CD14-positive monocyte (primary cell): Measurements from ENCODE around the gene DMRTC2. TPM values are rescaled to one million over a fixed set of nuclear protein-coding genes. Genes with fewer than 3 reads are reported as not detected.

ENCODE experiments used
- DNase-seq, 3 donors: peaks; one replicate each; pipeline ENCODE4 v3.0.0-alpha.2; 2011 to 2022
- H2AFZ ChIP-seq: 2 replicates; pipeline ENCODE4 v1.6.0; 2012; ENCODE audit warnings: mild to moderate bottlenecking, low read depth, low read length, inconsistent platforms; ENCODE audit not compliant: insufficient read depth, poor library complexity, severe bottlenecking
- H3K27ac ChIP-seq, 2 donors: 1 replicate in 1 of 2; 2 replicates in 1 of 2; pipeline ENCODE4 v1.5.1; 2012 to 2013; ENCODE audit warnings: low read length in 2 of 2, control low read depth in 1 of 2, inconsistent platforms in 1 of 2, low read depth in 1 of 2, mild to moderate bottlenecking in 1 of 2
- H3K27me3 ChIP-seq, 2 donors: one replicate each; pipeline versions ENCODE4 v1.6.0 to v1.6.1; 2011 to 2013; ENCODE audit warnings: low read length in 2 of 2; ENCODE audit not compliant: control insufficient read depth in 2 of 2, insufficient read depth in 2 of 2
- H3K36me3 ChIP-seq, 2 donors: replicated peaks in 1 of 2; 1 replicate in 1 of 2; 2 replicates in 1 of 2; pipeline versions ENCODE4 v1.5.1 to v1.6.1; 2012 to 2013; ENCODE audit warnings: low read length in 2 of 2, control low read depth in 1 of 2, inconsistent platforms in 1 of 2, mild to moderate bottlenecking in 1 of 2; ENCODE audit not compliant: insufficient read depth in 2 of 2, control insufficient read depth in 1 of 2
- H3K4me1 ChIP-seq, 2 donors: 1 replicate in 1 of 2; 2 replicates in 1 of 2; pipeline versions ENCODE4 v1.5.1 to v1.6.1; 2012 to 2013; ENCODE audit warnings: low read length in 2 of 2, control low read depth in 1 of 2, inconsistent platforms in 1 of 2, mild to moderate bottlenecking in 1 of 2, moderate library complexity in 1 of 2; ENCODE audit not compliant: insufficient read depth in 2 of 2, control insufficient read depth in 1 of 2
- H3K4me2 ChIP-seq: replicated peaks from 2 replicates; pipeline ENCODE3; 2012; ENCODE audit warnings: low read length, moderate library complexity, mild to moderate bottlenecking; ENCODE audit not compliant: poor library complexity, severe bottlenecking; ENCODE audit errors: extremely low read depth
- H3K4me3 ChIP-seq, 3 experiments: fragments of 200-600 bp in 1 of 3; sonication (generic) in 1 of 3; replicated peaks in 1 of 3; 1 replicate in 2 of 3; 2 replicates in 1 of 3; pipeline ENCODE4 v1.5.1; 2011 to 2013; ENCODE audit warnings: low read length in 3 of 3, mild to moderate bottlenecking in 3 of 3, control low read depth in 2 of 3, low read depth in 2 of 3, inconsistent platforms in 1 of 3, moderate library complexity in 1 of 3
- H3K79me2 ChIP-seq: 2 replicates; pipeline ENCODE4 v1.6.0; 2012; ENCODE audit warnings: mild to moderate bottlenecking, control low read depth, inconsistent platforms, low read length, moderate library complexity; ENCODE audit not compliant: insufficient read depth
- H3K9ac ChIP-seq: 2 replicates; pipeline ENCODE4 v1.6.0; 2017; ENCODE audit warnings: low read length, mild to moderate bottlenecking; ENCODE audit not compliant: insufficient read depth, poor library complexity, severe bottlenecking
- H3K9me3 ChIP-seq, 2 donors: replicated peaks in 1 of 2; 1 replicate in 1 of 2; 2 replicates in 1 of 2; pipeline versions ENCODE4 v1.5.1 to v1.6.1; 2012 to 2013; ENCODE audit warnings: low read length in 2 of 2, control low read depth in 1 of 2; ENCODE audit not compliant: control insufficient read depth in 1 of 2, insufficient read depth in 1 of 2
- H4K20me1 ChIP-seq: 2 replicates; pipeline ENCODE4 v1.6.0; 2012; ENCODE audit warnings: mild to moderate bottlenecking, low read length, control low read depth, moderate library complexity; ENCODE audit not compliant: insufficient read depth
- H3K27ac Mint-ChIP-seq, 7 donors: one replicate each; pipeline ENCODE4 v1.8.0; 2020; ENCODE audit warnings: mild to moderate bottlenecking in 7 of 7, mixed read lengths in 7 of 7, moderate library complexity in 6 of 7, inconsistent platforms in 2 of 7
- H3K27me3 Mint-ChIP-seq, 3 donors: one replicate each; pipeline ENCODE4 v1.8.0; 2021 to 2022; ENCODE audit warnings: low read depth in 3 of 3, mild to moderate bottlenecking in 3 of 3, mixed read lengths in 3 of 3, moderate library complexity in 3 of 3, inconsistent platforms in 1 of 3
- H3K36me3 Mint-ChIP-seq, 2 donors: one replicate each; pipeline ENCODE4 v1.8.0; 2020; ENCODE audit warnings: mixed read lengths in 2 of 2, inconsistent platforms in 1 of 2, mild to moderate bottlenecking in 1 of 2
- H3K4me1 Mint-ChIP-seq: one replicate; pipeline ENCODE4 v1.8.0; 2020; ENCODE audit warnings: mild to moderate bottlenecking, mixed read lengths
- H3K4me3 Mint-ChIP-seq, 2 donors: one replicate each; pipeline ENCODE4 v1.8.0; 2020; ENCODE audit warnings: mild to moderate bottlenecking in 2 of 2, mixed read lengths in 2 of 2, moderate library complexity in 1 of 2
- H3K9me3 Mint-ChIP-seq, 7 donors: one replicate each; pipeline ENCODE4 v1.8.0; 2020 to 2022; ENCODE audit warnings: mixed read lengths in 7 of 7, mild to moderate bottlenecking in 6 of 7, moderate library complexity in 6 of 7, inconsistent platforms in 2 of 7
- WGBS: methylation state at CpG from one replicate; pipeline ENCODE4 v1.1.5; 2013; ENCODE audit warnings: missing lambda C conversion rate; ENCODE audit not compliant: insufficient coverage; 5-methylcytosine and 5-hydroxymethylcytosine counted together
- intact Hi-C, 2 donors: fragments of 100-400 bp; cut with micrococcal nuclease; formaldehyde crosslinking; loops; one replicate each; pipeline versions ENCODE4 v1.15.0 to v1.15.1; 2023
- polyA plus RNA-seq, 3 donors: library from polyadenylated mRNA; depleted of rRNA in 1 of 3; unstranded in 2 of 3; stranded (reverse) in 1 of 3; fragments of 300-500 nt in 2 of 3; fragments of >200 nt in 1 of 3; fragmentation: Illumina TruSeq in 2 of 3; gene quantifications; 1 replicate in 2 of 3; 2 replicates in 1 of 3; pipeline ENCODE4 v1.2.3, GENCODE V29; 2012 to 2021
- TF ChIP-seq, protein P1 (sequence below): fragments of 200-600 bp; IDR thresholded peaks from one replicate; pipeline ENCODE4 v1.8.0; 2022; ENCODE audit warnings: antibody characterized with exemption, mild to moderate bottlenecking

The DMRTC2 gene
- polyA plus RNA-seq, 3 donors = not detected

DNA sequence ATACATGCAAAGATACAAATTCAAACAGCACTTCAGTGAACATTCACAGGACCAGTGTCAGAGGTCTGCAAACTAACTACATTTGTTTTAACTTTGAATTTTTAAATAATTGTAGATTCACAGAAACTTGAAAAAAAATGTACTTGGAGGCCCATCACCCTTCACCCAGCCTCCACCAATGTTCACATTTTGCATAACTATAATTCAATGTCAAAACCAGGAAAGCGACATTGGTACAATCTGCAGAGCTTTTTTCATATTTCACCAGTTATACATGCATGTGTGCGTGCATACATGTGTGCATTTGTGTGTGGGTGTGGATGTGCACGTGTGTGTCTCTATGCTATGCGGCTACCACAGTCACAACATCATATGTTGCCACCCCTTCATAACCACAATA lies 29.5 kb upstream of the DMRTC2 start:
- DNase-seq = no peak
- Histone ChIP-seq H3K36me3 (no peaks in the 10 kb centered on the region), H3K79me2 (no peaks in the 10 kb centered on the region), H3K4me2 (no peak overlapping the region), H3K4me3 (no peak overlapping the region), H3K27ac (no peak overlapping the region), H3K27me3 (no peaks in the 10 kb centered on the region), H3K4me1 (peaks cover 27 to 28% of the 10 kb centered on the region in 2 donors), H2AFZ (no peak overlapping the region), H3K9me3 (no peaks in the 10 kb centered on the region), H4K20me1 (no peaks in the 10 kb centered on the region), H3K9ac (no peak overlapping the region)
- Mint-ChIP-seq H3K27me3 (peaks cover 8 to 10% (median 9%) of the 10 kb centered on the region in 3 donors), H3K4me1 (peaks cover 32% of the 10 kb centered on the region), H3K27ac (no peak overlapping the region), H3K9me3 (no peaks in the 10 kb centered on the region), H3K4me3 (no peak overlapping the region), H3K36me3 (peaks cover 5 to 11% of the 10 kb centered on the region in 2 donors)
- TF ChIP-seq, protein P1, sequence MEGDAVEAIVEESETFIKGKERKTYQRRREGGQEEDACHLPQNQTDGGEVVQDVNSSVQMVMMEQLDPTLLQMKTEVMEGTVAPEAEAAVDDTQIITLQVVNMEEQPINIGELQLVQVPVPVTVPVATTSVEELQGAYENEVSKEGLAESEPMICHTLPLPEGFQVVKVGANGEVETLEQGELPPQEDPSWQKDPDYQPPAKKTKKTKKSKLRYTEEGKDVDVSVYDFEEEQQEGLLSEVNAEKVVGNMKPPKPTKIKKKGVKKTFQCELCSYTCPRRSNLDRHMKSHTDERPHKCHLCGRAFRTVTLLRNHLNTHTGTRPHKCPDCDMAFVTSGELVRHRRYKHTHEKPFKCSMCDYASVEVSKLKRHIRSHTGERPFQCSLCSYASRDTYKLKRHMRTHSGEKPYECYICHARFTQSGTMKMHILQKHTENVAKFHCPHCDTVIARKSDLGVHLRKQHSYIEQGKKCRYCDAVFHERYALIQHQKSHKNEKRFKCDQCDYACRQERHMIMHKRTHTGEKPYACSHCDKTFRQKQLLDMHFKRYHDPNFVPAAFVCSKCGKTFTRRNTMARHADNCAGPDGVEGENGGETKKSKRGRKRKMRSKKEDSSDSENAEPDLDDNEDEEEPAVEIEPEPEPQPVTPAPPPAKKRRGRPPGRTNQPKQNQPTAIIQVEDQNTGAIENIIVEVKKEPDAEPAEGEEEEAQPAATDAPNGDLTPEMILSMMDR = no peak
- no CpG with 5 or more reads among the region's 4 CpGs for WGBS
- intact Hi-C loops = loop anchor here in 1 of 2 donors (5.0 kb wide), 1 partner anchor 33 kb away; no protein-coding TSS in a partner anchor

DNA sequence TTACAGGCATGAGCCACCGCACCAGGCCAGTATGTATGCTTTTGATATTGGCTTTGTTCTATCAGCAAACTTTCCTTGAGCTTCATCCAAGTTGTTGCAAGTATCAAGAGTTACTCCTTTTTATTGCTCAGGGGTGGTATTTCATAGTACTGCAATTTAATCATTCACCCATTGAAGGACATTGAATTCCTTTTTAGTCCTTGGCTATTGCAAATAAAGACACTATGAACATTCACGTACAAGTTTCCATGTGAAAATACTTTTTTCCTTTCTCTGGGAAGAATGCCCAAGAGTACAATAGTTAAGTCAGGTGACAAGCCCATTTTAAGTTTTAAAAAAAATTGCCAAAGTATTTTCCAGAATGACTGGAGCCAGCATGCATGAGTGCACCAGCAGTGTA lies 28.1 kb upstream of the DMRTC2 start:
- intact Hi-C loops = loop anchor here in 1 of 2 donors (5.0 kb wide), 1 partner anchor 34 kb away; no protein-coding TSS in a partner anchor
- Histone ChIP-seq H3K27me3 (peaks cover 0 to 3% of the 10 kb centered on the region in 2 donors), H3K79me2 (no peaks in the 10 kb centered on the region), H3K27ac (no peak overlapping the region), H2AFZ (no peak overlapping the region), H3K4me1 (peaks cover 13% of the 10 kb centered on the region in 2 donors), H4K20me1 (no peaks in the 10 kb centered on the region), H3K9ac (no peak overlapping the region), H3K4me3 (no peak overlapping the region), H3K36me3 (no peaks in the 10 kb centered on the region), H3K4me2 (no peak overlapping the region), H3K9me3 (no peaks in the 10 kb centered on the region)
- H3K36me3 Mint-ChIP-seq = peaks cover 5 to 11% of the 10 kb centered on the region in 2 donors
- peaks cover 14 to 19% (median 19%) of the 10 kb centered on the region in 3 donors for H3K27me3 Mint-ChIP-seq
- no peaks in the 10 kb centered on the region for H3K9me3 Mint-ChIP-seq
- no peak for DNase-seq
- no peak overlapping the region for H3K27ac Mint-ChIP-seq
- H3K4me3 Mint-ChIP-seq = no peak overlapping the region
- TF ChIP-seq, protein P1 = no peak
- H3K4me1 Mint-ChIP-seq = peaks cover 23% of the 10 kb centered on the region
- no CpG with 5 or more reads among the region's 2 CpGs for WGBS
